ENCODE data around the gene EYA2.
A peak's percentile ranks its signal among the peaks of the same experiment; 100 is the strongest.

Gene EYA2

DNA sequence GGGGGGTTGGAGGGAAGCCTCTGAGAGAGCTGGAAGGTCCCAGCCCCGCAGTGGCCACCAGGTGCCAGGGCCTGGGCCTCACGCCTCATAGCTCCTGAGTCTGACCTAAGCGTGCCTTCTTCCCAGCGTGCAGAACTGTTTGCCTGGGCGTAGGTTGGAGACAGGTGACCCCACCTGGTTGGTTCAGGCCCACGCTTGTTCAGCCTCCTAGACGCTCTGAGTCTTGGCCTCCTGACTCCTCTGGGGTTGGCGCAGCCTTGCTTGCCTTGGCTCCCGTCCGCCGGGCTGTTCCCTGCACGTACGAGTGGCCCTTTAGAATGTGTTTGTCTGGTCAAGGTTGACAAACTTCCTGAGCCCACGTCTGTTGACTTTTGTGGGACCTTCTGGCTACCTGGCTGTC is 70.8 kb downstream of the EYA2 start:
- DNase-seq (ENCODE audit: insufficient read length, low spot score) = no peak
- FAIRE-seq = no peak
- TF ChIP-seq, protein P1, sequence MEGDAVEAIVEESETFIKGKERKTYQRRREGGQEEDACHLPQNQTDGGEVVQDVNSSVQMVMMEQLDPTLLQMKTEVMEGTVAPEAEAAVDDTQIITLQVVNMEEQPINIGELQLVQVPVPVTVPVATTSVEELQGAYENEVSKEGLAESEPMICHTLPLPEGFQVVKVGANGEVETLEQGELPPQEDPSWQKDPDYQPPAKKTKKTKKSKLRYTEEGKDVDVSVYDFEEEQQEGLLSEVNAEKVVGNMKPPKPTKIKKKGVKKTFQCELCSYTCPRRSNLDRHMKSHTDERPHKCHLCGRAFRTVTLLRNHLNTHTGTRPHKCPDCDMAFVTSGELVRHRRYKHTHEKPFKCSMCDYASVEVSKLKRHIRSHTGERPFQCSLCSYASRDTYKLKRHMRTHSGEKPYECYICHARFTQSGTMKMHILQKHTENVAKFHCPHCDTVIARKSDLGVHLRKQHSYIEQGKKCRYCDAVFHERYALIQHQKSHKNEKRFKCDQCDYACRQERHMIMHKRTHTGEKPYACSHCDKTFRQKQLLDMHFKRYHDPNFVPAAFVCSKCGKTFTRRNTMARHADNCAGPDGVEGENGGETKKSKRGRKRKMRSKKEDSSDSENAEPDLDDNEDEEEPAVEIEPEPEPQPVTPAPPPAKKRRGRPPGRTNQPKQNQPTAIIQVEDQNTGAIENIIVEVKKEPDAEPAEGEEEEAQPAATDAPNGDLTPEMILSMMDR (IDR thresholded peaks at IDR 0.05; ENCODE audit: insufficient read depth, missing control alignments) = no peak

DNA sequence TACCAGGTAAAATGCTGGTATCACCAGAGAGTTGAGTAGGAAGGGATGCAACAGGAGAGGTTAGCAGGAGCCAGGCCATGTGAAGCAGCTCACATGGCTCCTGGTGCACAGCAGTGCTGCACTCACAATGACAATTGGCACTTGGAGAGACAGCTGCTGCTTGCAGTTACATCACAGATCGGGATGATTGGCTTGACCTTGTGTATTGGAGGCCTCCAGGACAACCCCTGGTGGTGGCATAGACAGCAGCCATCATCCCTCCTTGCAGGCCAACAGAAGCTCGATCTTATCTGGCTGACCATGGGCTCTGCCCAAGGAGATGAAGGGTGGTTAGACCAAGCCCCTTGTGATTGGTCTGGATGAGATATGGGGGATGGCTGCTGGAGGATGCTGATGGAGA is 73.0 kb downstream of the EYA2 start:
- DNase-seq (ENCODE audit: insufficient read length, low spot score) (no peak), FAIRE-seq (no peak)
- TF ChIP-seq, protein P1 (IDR thresholded peaks at IDR 0.05; ENCODE audit: insufficient read depth, missing control alignments) = no peak

GRCh38 chr20:46970937-46971630 is 76.4 kb downstream of the EYA2 start:
- DNase-seq (ENCODE audit: insufficient read length, low spot score) (no peak), FAIRE-seq (peak; percentile 91)
- TF ChIP-seq, protein P1 (IDR thresholded peaks at IDR 0.05; ENCODE audit: insufficient read depth, missing control alignments) = no peak

GRCh38 chr20:46973766-46974165 is 79.1 kb downstream of the EYA2 start:
- DNase-seq (ENCODE audit: insufficient read length, low spot score) (no peak), FAIRE-seq (peak; percentile 83)
- TF ChIP-seq, protein P1 (IDR thresholded peaks at IDR 0.05; ENCODE audit: insufficient read depth, missing control alignments) = no peak

GRCh38 chr20:46974669-46975434 is 80.2 kb downstream of the EYA2 start:
- FAIRE-seq = no peak
- TF ChIP-seq, protein P1 (IDR thresholded peaks at IDR 0.05; ENCODE audit: insufficient read depth, missing control alignments) = no peak
- DNase-seq (ENCODE audit: insufficient read length, low spot score) = no peak

- FAIRE-seq = no peak
- TF ChIP-seq, protein P1 (IDR thresholded peaks at IDR 0.05; ENCODE audit: insufficient read depth, missing control alignments) = no peak
Observed at GRCh38 chr20:46975976-46976375, 81.3 kb downstream of the EYA2 start.

GRCh38 chr20:46977204-46977603 is 82.6 kb downstream of the EYA2 start:
- TF ChIP-seq, protein P1 (IDR thresholded peaks at IDR 0.05; ENCODE audit: insufficient read depth, missing control alignments) = no peak
- FAIRE-seq = no peak

More at GRCh38 chr20:46975976-46976375, 81.3 kb downstream of the EYA2 start:
- no peak for DNase-seq (ENCODE audit: insufficient read length, low spot score)

More at GRCh38 chr20:46977204-46977603, 82.6 kb downstream of the EYA2 start:
- no peak for DNase-seq (ENCODE audit: insufficient read length, low spot score)
